Activated CD8-positive, alpha-beta memory T cell treated with anti-CD3 and anti-CD28 coated beads, Interleukin-2, amount 10 ng/mL, durations not matched to agents 7 days and 5 days (primary cell): ENCODE data around the gene CXCL12. TPM values are rescaled to one million over a fixed set of nuclear protein-coding genes. Genes with fewer than 3 reads are reported as not detected.

ENCODE experiments used
- ATAC-seq: fragments of 150-1000 bp; cut with Tn5 transposase; one replicate; pipeline ENCODE4 v1.10.0; 2021; ENCODE audit warnings: moderate library complexity
- CTCF ChIA-PET: fragments of 350-600 bp; sonication (Branson Sonifier 250); formaldehyde crosslinking; loops from one replicate; lab custom pipeline; 2021; ENCODE audit warnings: antibody characterized with exemption; lab: Charles Lee
- DNase-seq: peaks from one replicate; pipeline ENCODE4 v3.0.0-alpha.2; 2020
- H3K27ac Mint-ChIP-seq: one replicate; pipeline ENCODE4 v1.8.0; 2021; ENCODE audit warnings: mild to moderate bottlenecking, mixed read lengths
- H3K27me3 Mint-ChIP-seq: one replicate; pipeline ENCODE4 v1.8.0; 2021; ENCODE audit warnings: mixed read lengths
- H3K36me3 Mint-ChIP-seq: one replicate; pipeline ENCODE4 v1.8.0; 2021; ENCODE audit warnings: mild to moderate bottlenecking, mixed read lengths
- H3K4me1 Mint-ChIP-seq: one replicate; pipeline ENCODE4 v1.8.0; 2021; ENCODE audit warnings: mixed read lengths
- H3K4me3 Mint-ChIP-seq: one replicate; pipeline ENCODE4 v1.8.0; 2021; ENCODE audit warnings: mild to moderate bottlenecking, moderate library complexity, mixed read lengths
- H3K9me3 Mint-ChIP-seq: one replicate; pipeline ENCODE4 v1.8.0; 2022; ENCODE audit warnings: low read depth, mixed read lengths
- total RNA-seq, 2 experiments: library from RNA; stranded (reverse); gene quantifications; one replicate each; pipeline ENCODE4 v1.2.3, GENCODE V29; 2021

CXCL12 gene
- total RNA-seq, 2 experiments from 2014 or later, result not detected

- H3K9me3 Mint-ChIP-seq, result no peaks in the 10 kb centered on the region
- ATAC-seq (no peak), DNase-seq (peak; percentile 12)
- H3K27ac Mint-ChIP-seq, result no peak overlapping the region
- H3K27me3 Mint-ChIP-seq, result peaks cover 5% of the 10 kb centered on the region
- H3K4me1 Mint-ChIP-seq, result no peaks in the 10 kb centered on the region
- no peak overlapping the region for H3K4me3 Mint-ChIP-seq
- CTCF ChIA-PET, result interaction anchor here (1.3 kb wide), 1 partner anchor 10 kb away, joined by 6 read pairs; no protein-coding TSS in a partner anchor
- H3K36me3 Mint-ChIP-seq, result no peaks in the 10 kb centered on the region
Observed at GRCh38 chr10:44396671-44397191, 11.8 kb upstream of the CXCL12 start.

DNA sequence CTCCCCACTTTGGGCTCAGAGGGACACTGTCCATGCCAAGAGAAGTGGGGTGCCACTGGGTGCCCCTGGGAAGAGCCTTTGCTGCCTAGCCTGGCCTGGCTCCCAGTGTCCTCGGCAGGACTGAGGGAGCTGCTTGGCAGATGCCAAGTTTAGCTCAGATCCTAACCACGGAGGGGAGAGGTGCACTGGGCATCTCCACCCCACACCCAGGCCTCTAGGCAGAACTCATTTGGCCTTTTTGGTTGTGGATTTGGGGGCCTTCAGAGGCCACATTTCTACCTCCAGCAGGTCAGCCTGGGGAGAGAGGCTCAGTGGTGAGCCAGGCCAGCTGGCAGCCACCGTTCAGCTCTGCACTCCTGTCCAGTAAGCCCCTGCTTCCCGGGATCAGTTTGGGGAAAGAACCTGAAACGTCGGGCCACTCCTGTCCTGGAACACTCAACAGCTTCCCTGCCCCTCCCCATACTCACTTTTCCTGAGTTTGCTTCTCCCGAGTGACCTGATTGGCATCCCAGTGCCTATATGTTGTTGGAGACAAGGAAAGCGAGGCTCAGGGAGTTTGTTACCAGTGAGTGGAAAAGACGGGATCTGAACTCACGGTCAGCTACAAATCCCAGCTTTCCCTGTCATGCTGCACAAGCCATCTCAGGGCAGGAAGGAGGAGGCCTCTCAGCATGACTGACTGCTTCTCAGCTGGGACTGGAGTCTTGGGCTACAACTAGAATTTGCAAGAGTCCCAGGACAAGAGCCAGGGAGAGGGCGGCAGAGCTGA, 11.2 kb upstream of the CXCL12 start:
- no peak overlapping the region for H3K27ac Mint-ChIP-seq
- peak; percentile 31 for DNase-seq
- H3K27me3 Mint-ChIP-seq, result peaks cover 5% of the 10 kb centered on the region

GRCh38 chr10:44395396-44395795, 10.5 kb upstream of the CXCL12 start:
- no peak overlapping the region for H3K4me3 Mint-ChIP-seq
- CTCF ChIA-PET, result no interaction called here
- DNase-seq, result peak; percentile 19

More for the DNA sequence above, 11.2 kb upstream of the CXCL12 start:
- CTCF ChIA-PET, result interaction anchor here (1.3 kb wide), 1 partner anchor 9 kb away, joined by 6 read pairs; no protein-coding TSS in a partner anchor
- Mint-ChIP-seq H3K9me3 (no peaks in the 10 kb centered on the region), H3K4me3 (no peak overlapping the region), H3K36me3 (no peaks in the 10 kb centered on the region), H3K4me1 (no peaks in the 10 kb centered on the region)
- no peak for ATAC-seq

DNA sequence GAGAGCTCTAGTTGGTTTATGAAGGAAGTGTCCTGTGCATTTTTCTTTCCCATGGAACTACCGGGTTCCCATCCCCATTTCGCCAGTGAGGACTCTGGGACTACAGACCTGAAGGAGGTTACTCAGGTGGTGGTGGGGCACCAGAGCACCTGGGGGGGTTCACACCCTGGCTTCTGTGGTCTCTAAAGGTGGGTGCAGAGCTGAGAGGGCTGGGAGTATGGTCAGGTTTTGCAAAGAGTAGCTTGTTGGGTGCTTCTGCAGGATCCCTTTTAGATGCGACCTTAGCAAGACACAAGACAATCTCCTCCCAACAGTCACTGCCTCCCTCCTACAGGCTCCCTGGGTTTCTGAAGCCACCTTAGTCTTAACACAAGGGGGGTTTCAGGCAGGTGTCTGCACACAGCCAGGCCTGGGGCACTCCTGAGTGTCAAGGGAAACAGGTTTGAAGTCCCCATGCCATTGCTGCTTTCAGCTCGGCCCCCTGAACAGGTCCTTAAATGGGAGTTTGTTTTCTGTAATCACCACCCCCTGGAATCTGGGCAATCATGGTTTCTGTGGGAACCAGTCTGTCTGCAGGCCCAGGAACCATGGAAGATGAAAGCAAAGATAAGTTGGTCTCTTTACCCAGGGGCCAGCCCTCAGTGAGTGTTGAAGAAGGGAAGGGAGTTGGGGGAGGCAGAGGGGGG, 9.9 kb upstream of the CXCL12 start:
- Mint-ChIP-seq H3K4me1 (no peaks in the 10 kb centered on the region), H3K36me3 (no peaks in the 10 kb centered on the region), H3K4me3 (no peak overlapping the region), H3K27ac (no peak overlapping the region), H3K27me3 (no peaks in the 10 kb centered on the region), H3K9me3 (no peaks in the 10 kb centered on the region)
- DNase-seq, result peak; percentile 18
- ATAC-seq, result no peak
- CTCF ChIA-PET, result no interaction called here

More at GRCh38 chr10:44395396-44395795, 10.5 kb upstream of the CXCL12 start:
- no peaks in the 10 kb centered on the region for H3K4me1 Mint-ChIP-seq
- no peaks in the 10 kb centered on the region for H3K9me3 Mint-ChIP-seq
- H3K27ac Mint-ChIP-seq, result no peak overlapping the region
- H3K36me3 Mint-ChIP-seq, result no peaks in the 10 kb centered on the region
- no peak for ATAC-seq
- no peaks in the 10 kb centered on the region for H3K27me3 Mint-ChIP-seq

DNA sequence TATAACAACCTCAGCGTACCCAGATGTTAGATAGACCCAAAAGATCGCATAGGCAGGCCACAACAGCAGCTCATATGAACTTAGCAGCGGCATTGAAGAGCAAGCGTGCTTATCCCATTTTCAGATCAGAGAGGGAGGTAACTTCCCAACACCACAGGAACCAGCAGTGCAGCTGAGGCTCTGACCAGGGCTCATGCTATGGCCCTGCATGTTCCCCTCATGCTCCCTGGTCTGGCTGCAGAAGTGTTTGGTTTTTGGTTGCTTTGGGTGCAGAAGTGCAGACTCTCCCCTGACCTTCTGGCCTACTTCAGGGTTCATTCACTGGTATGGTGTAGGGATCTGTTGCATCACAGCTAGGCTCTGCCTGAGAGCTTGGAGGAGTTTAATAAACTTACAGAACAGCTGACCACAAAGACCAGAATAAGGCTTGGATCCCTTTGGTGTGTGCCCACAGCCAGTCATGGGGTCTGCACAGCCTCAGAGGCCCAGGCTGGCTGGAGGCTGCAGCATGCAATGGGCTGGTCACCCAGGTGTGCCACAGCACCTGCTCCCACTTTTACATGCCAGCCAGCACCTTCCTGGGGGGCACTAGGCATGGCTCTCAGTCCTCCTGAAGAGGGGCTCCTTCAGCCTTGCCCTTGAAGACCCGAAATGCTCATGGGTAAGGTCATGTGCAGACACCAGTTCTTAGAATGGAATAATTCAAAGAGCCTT, 9.1 kb upstream of the CXCL12 start:
- ATAC-seq (no peak), DNase-seq (peak; percentile 36)
- no peak overlapping the region for H3K27ac Mint-ChIP-seq
- no peaks in the 10 kb centered on the region for H3K36me3 Mint-ChIP-seq
- no peaks in the 10 kb centered on the region for H3K27me3 Mint-ChIP-seq
- H3K9me3 Mint-ChIP-seq, result no peaks in the 10 kb centered on the region
- CTCF ChIA-PET, result no interaction called here
- no peaks in the 10 kb centered on the region for H3K4me1 Mint-ChIP-seq
- no peak overlapping the region for H3K4me3 Mint-ChIP-seq

- Mint-ChIP-seq H3K27me3 (no peaks in the 10 kb centered on the region), H3K4me3 (no peak overlapping the region), H3K27ac (no peak overlapping the region), H3K36me3 (no peaks in the 10 kb centered on the region), H3K4me1 (no peaks in the 10 kb centered on the region), H3K9me3 (no peaks in the 10 kb centered on the region)
- no peak for ATAC-seq
- CTCF ChIA-PET, result no interaction called here
- peak; percentile 12 for DNase-seq
Observed at GRCh38 chr10:44393051-44393630, 8.2 kb upstream of the CXCL12 start.

DNA sequence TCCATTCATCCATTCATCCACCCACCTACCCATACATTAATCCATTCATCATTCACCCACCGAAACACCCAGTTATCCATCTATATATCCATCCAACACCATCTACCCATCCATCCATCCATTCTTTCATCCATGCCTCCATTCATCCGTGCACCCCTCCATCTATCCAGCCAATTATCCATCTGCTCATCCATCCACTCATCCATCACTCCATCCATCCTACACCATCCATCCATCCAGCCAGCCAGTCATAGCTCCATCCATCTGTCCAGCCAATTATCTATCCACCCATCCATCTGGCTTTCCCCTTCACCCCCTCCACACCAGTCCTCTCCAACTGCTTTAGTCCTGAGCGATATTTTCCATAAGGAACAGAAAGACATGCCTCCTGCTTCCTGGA, 7.5 kb upstream of the CXCL12 start:
- Mint-ChIP-seq H3K27ac (no peak overlapping the region), H3K27me3 (no peaks in the 10 kb centered on the region), H3K9me3 (no peaks in the 10 kb centered on the region), H3K36me3 (no peaks in the 10 kb centered on the region), H3K4me1 (no peaks in the 10 kb centered on the region), H3K4me3 (no peak overlapping the region)
- DNase-seq, result no peak
- ATAC-seq, result no peak
- CTCF ChIA-PET, result no interaction called here

DNA sequence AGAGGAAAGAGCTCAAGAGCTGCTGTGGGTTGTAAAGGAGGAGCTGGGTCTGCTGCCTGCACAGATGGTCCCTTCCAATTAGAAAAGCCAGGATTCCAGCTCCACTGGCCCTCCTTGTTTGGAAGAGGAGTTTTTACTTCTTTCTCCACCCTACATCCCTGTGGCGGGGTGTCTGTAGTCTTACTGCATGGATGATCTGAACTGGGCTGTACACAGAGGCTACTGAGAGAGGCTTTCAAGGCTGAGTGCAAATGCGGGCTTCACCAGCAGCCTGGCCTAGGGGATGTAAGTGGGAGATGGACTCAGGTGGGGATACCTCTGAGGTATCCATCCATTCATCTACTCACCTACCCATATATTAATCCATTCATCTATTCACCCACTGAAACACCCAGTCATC, 7.1 kb upstream of the CXCL12 start:
- DNase-seq (peak; percentile 19), ATAC-seq (no peak)
- CTCF ChIA-PET, result no interaction called here
- peaks cover 2% of the 10 kb centered on the region for H3K27me3 Mint-ChIP-seq
- no peaks in the 10 kb centered on the region for H3K36me3 Mint-ChIP-seq
- H3K27ac Mint-ChIP-seq, result no peak overlapping the region
- no peaks in the 10 kb centered on the region for H3K4me1 Mint-ChIP-seq
- H3K9me3 Mint-ChIP-seq, result no peaks in the 10 kb centered on the region
- no peak overlapping the region for H3K4me3 Mint-ChIP-seq

DNA sequence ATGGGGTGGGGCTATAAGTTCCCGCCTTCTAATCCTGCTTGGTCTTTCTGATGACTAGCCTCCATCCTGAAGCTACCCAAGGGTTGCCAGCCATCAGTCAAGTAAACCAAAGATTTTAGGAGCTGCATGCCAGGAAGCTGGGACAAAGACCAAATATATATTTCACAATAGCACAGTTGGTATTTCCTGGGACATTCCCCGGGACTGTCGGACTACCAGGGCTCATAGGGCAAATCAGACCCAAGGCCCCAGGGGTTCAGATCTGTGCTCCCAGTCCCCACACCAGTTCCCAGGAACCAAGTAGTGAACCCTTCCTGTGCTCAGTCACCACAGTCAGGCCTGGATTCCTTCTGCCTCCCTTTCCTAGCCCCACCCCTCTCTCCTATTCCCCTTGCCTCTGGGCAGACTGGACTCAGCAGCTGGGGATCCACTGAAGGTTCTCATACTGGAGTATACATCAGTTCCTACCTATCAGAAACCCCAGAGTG, 5.7 kb upstream of the CXCL12 start:
- DNase-seq (peak; percentile 14), ATAC-seq (no peak)
- CTCF ChIA-PET, result no interaction called here
- H3K27me3 Mint-ChIP-seq, result peaks cover 8% of the 10 kb centered on the region
- no peaks in the 10 kb centered on the region for H3K36me3 Mint-ChIP-seq
- H3K4me1 Mint-ChIP-seq, result peaks cover 2% of the 10 kb centered on the region
- no peak overlapping the region for H3K4me3 Mint-ChIP-seq
- no peaks in the 10 kb centered on the region for H3K9me3 Mint-ChIP-seq
- H3K27ac Mint-ChIP-seq, result no peak overlapping the region

DNA sequence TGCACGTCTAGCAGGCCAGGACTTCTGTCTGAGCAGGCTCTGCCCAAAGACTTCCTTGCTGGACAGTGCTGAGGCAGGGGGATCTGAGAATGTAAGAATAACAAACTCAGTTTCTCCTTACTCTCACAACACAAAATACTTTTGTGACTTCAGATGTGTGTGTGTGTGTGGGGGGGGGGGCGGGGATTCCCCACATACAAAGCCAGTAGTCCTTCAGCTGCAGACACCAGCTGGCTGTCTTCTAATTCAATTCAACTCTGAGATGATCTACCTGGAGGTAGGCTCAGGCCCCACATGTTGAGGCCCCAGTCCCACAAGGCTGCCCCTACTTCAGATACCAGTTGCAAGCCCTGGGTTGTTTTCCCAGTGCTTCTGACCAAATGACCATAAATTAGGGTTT, 4.7 kb upstream of the CXCL12 start:
- Mint-ChIP-seq H3K27me3 (peaks cover 13% of the 10 kb centered on the region), H3K27ac (no peak overlapping the region), H3K4me1 (peaks cover 4% of the 10 kb centered on the region), H3K36me3 (no peaks in the 10 kb centered on the region), H3K9me3 (no peaks in the 10 kb centered on the region), H3K4me3 (no peak overlapping the region)
- ATAC-seq (no peak), DNase-seq (peak; percentile 14)
- CTCF ChIA-PET, result no interaction called here

DNA sequence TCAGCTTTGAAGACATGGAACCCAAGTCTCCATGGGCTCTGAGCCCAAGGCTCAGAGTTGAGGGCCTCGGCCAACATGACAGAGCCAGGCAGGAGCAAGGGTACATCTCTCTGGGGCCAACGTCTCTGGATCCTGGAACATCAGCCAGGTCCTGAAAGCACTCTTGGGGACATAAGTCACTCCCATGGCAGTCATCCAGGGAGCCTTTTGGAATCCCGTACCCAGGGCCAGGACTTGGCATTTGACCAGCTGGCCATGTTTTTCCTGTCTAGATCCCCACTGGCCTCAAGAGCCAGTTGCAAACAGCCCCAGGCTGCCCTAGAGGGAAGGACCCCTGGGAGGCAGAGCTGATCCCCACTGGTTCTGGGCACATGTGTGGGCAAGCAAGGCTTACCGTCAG, 4.3 kb upstream of the CXCL12 start:
- ATAC-seq (no peak), DNase-seq (peak; percentile 21)
- Mint-ChIP-seq H3K4me3 (no peak overlapping the region), H3K27ac (no peak overlapping the region), H3K27me3 (peaks cover 13% of the 10 kb centered on the region), H3K4me1 (peaks cover 4% of the 10 kb centered on the region), H3K9me3 (no peaks in the 10 kb centered on the region), H3K36me3 (no peaks in the 10 kb centered on the region)
- CTCF ChIA-PET, result no interaction called here

DNA sequence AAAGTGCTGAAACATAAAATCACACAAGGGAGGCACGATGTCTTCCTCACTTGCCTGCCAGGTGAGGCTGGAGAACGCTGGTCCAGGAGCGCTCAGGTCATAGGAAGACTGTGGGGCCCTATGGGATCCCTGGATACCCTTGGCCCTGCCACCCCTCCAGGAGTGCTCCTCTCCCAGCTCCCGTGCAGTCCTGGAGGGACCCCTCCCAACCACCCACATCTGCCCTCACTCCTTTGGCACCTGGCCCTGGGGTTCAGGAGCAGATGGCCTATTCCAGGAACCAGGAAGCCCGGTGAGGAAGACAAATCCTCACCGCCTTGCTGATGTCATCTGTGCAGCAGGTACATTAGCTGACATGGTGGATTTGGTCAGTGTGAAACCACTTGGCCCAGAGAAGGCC, 3.7 kb upstream of the CXCL12 start:
- DNase-seq (peak; percentile 34), ATAC-seq (no peak)
- Mint-ChIP-seq H3K4me3 (no peak overlapping the region), H3K9me3 (no peaks in the 10 kb centered on the region), H3K27me3 (peaks cover 18% of the 10 kb centered on the region), H3K27ac (no peak overlapping the region), H3K36me3 (no peaks in the 10 kb centered on the region), H3K4me1 (peaks cover 6% of the 10 kb centered on the region)
- CTCF ChIA-PET, result no interaction called here

- Mint-ChIP-seq H3K27ac (no peak overlapping the region), H3K4me3 (no peak overlapping the region), H3K9me3 (no peaks in the 10 kb centered on the region), H3K4me1 (peaks cover 6% of the 10 kb centered on the region), H3K27me3 (peaks cover 26% of the 10 kb centered on the region), H3K36me3 (no peaks in the 10 kb centered on the region)
- DNase-seq (peak; percentile 16), ATAC-seq (no peak)
- CTCF ChIA-PET, result interaction anchor here (1.6 to 3.7 kb wide), 3 partner anchors 699 to 717 kb away, joined by 7 to 24 read pairs (median 19); no protein-coding TSS in a partner anchor
Observed at GRCh38 chr10:44387853-44388251, 3.0 kb upstream of the CXCL12 start.
